Measurements from ENCODE around the gene PNKP. TPM values are rescaled to one million over a fixed set of nuclear protein-coding genes. Genes with fewer than 3 reads are reported as not detected.

The PNKP gene
- total and polyA plus RNA-seq, 2 of the 8 experiments (the other 6 are each of a cell fraction or from before 2014, with no cell fraction given), result 45.8 to 105 TPM

GRCh38 chr19:49817964-49818648 lies 49.3 kb downstream of the PNKP start, which contains the start of gene MED25:
MED25 (plus strand) TSS chr19:49818289; CDS start chr19:49818342, 53 bp downstream.
- Histone ChIP-seq H3K4ac (replicated peaks; ENCODE audit: insufficient read length, low read depth, low read length) (peak within 1 kb of the TSS; percentile 81), H4K20me1 (replicated peaks in 1 of 2; ENCODE audit: control insufficient read depth in 1 of 2, insufficient read depth in 2 of 2, low read length in 2 of 2) (peaks cover 0 to 1% of the 10 kb centered on the region in 2 experiments), H3K4me1 (replicated peaks in 1 of 4; ENCODE audit: control insufficient read depth in 3 of 4, insufficient read depth in 4 of 4, low read length in 3 of 4) (peaks cover 0 to 7% (median 4%) of the 10 kb centered on the region in 4 experiments; a peak in 3 of 7 replicates), H3K9me3 (ENCODE audit: insufficient read depth in 2 of 2, low read depth in 1 of 2, low read length in 1 of 2) (no peaks in the 10 kb centered on the region), H3K23ac (ENCODE audit: insufficient read length) (no peak within 1 kb of the TSS), H3K27ac (ENCODE audit: low read depth, low read length) (peak within 1 kb of the TSS; percentile 91), H3K4me2 (ENCODE audit: insufficient read depth in 1 of 2, low read depth in 2 of 2, low read length in 2 of 2) (peak within 1 kb of the TSS; percentile 58 to 78), H3K36me3 (ENCODE audit: control insufficient read depth in 2 of 4, insufficient read depth in 4 of 4, low read length in 3 of 4) (peaks cover 0 to 4% (median under 1%) of the 10 kb centered on the region in 4 experiments; a peak in 3 of 8 replicates), H2BK120ac (replicated peaks; ENCODE audit: low read depth, low read length) (no peak within 1 kb of the TSS), H3K23me2 (ENCODE audit: low read depth, low read length) (peaks cover 2% of the 10 kb centered on the region), H3K79me1 (ENCODE audit: low read depth, low read length) (peaks cover 7% of the 10 kb centered on the region), H3K14ac (ENCODE audit: insufficient read length) (no peak within 1 kb of the TSS), H2BK20ac (ENCODE audit: low read length) (no peak within 1 kb of the TSS), H2BK5ac (ENCODE audit: low read depth, low read length) (peak within 1 kb of the TSS; percentile 98), H2AFZ (ENCODE audit: low read length) (peak within 1 kb of the TSS; percentile 93), H3K56ac (replicated peaks; ENCODE audit: insufficient read length, low read depth, low read length) (peak within 1 kb of the TSS; percentile 62), H3K9ac (replicated peaks in 1 of 4; ENCODE audit: extremely low read depth in 1 of 4, low read depth in 3 of 4, low read length in 3 of 4) (peak within 1 kb of the TSS; percentile 92 to 97 (median 94)), H3K79me2 (ENCODE audit: control insufficient read depth in 1 of 2, insufficient read depth in 2 of 2, low read length in 2 of 2) (peaks cover 0 to 16% of the 10 kb centered on the region in 2 experiments; a peak in 3 of 4 replicates), H4K8ac (ENCODE audit: extremely low read depth, insufficient read depth, low read length) (peak within 1 kb of the TSS; percentile 91), H2BK12ac (ENCODE audit: low read depth, low read length) (peak within 1 kb of the TSS; percentile 93), H3K27me3 (replicated peaks in 1 of 4; ENCODE audit: control insufficient read depth in 3 of 4, extremely low read depth in 1 of 4, insufficient read depth in 3 of 4, low read length in 3 of 4) (no peaks in the 10 kb centered on the region), H2BK15ac (ENCODE audit: low read length) (no peak within 1 kb of the TSS), H3K4me3 (ENCODE audit: extremely low read depth in 1 of 4, insufficient read depth in 2 of 4, low read depth in 3 of 4, low read length in 4 of 4) (peak within 1 kb of the TSS; percentile 60 to 91 (median 82)), H4K5ac (ENCODE audit: insufficient read length, low read depth, low read length) (peak within 1 kb of the TSS; percentile 96), H2AK5ac (ENCODE audit: low read depth, low read length) (no peak within 1 kb of the TSS; the same call in 1 of the 2 replicates), H3K18ac (ENCODE audit: extremely low read depth, low read length) (peak within 1 kb of the TSS; percentile 81), H4K91ac (replicated peaks; ENCODE audit: insufficient read length, low read length) (peak within 1 kb of the TSS; percentile 79)
- no peak for FAIRE-seq
- WGBS, 2 experiments (ENCODE audit: extremely low coverage in 1 of 2, insufficient coverage in 1 of 2, insufficient read length in 1 of 2, insufficient replicate concordance in 2 of 2, low coverage in 1 of 2, low lambda C conversion rate in 2 of 2, missing lambda C conversion rate in 1 of 2), result 2% methylated on average over 51 of the region's 57 CpGs; no CpG with 5 or more reads in 1 of the 2 experiments
- ChIA-PET POLR2A (ENCODE audit: partially characterized antibody) (interaction anchor here (0.6 to 2.1 kb wide), 13 partner anchors 8 to 147 kb away, joined by 3 to 19 read pairs (median 4); partner anchors contain the start of genes AKT1S1, PTOV1 and TBC1D17), CTCF (ENCODE audit: partially characterized antibody) (interaction anchor here (0.8 kb wide), 1 partner anchor 12 kb away, joined by 3 read pairs; no protein-coding TSS in a partner anchor)
- DNase-seq (ENCODE audit: low read depth in 1 of 2, low spot score in 2 of 2), result peak in 1 of 2 experiments; percentile 95
- TF ChIP-seq CHD1 (IDR thresholded peaks at IDR 0.05; ENCODE audit: low read depth, low read length) (no peak), MAX (IDR thresholded peaks at IDR 0.05) (peak; percentile 64), POLR2A (IDR thresholded peaks at IDR 0.05; ENCODE audit: control extremely low read depth in 1 of 2, low read depth in 2 of 2, low read length in 2 of 2) (peak; percentile 63 to 78), TAF1 (IDR thresholded peaks at IDR 0.05; ENCODE audit: low read depth, low read length) (peak; percentile 80), TCF12 (IDR thresholded peaks at IDR 0.05; ENCODE audit: low read depth, low read length) (no peak), RFX5 (IDR thresholded peaks at IDR 0.05; ENCODE audit: borderline replicate concordance, low read depth, low read length) (no peak), YY1 (IDR thresholded peaks at IDR 0.05; ENCODE audit: low read depth, low read length) (peak; percentile 100), RAD21 (IDR thresholded peaks at IDR 0.05 in 1 of 2, conservative IDR thresholded peaks at IDR 0.05 in 1 of 2; ENCODE audit: low read depth in 2 of 2, low read length in 2 of 2) (no peak), CTBP2 (IDR thresholded peaks at IDR 0.05; ENCODE audit: borderline replicate concordance, insufficient read depth, insufficient read length, low read length) (no peak), TBP (IDR thresholded peaks at IDR 0.05; ENCODE audit: low read depth, low read length) (peak; percentile 64), E2F6 (IDR thresholded peaks at IDR 0.05) (peak; percentile 26; the same call in 1 of the 2 replicates)

Data from H1 (cell line).